Activated naive CD4-positive, alpha-beta T cell treated with anti-CD3 and anti-CD28 coated beads, Interleukin-2, amount 50 U/mL, for 16 hours (primary cell): ENCODE results near the gene SPAM1.
"Not testable (repeated sequence)": the region's sequence is repeated elsewhere in the genome, so short reads cannot be mapped to it uniquely, and the experiment has no call there.

Source experiments
- DNase-seq: peaks from one replicate; pipeline ENCODE4 v3.0.0-alpha.2; 2020

Gene SPAM1

GRCh38 chr7:123961771-123962170, 36.7 kb downstream of the SPAM1 start:
- no peak for DNase-seq

- DNase-seq = no peak
Measured at GRCh38 chr7:123966936-123967335, 41.9 kb downstream of the SPAM1 start.

- DNase-seq = no peak
Measured at GRCh38 chr7:123972045-123972444, 47.0 kb downstream of the SPAM1 start.

GRCh38 chr7:123972831-123973230, 47.8 kb downstream of the SPAM1 start:
- no peak for DNase-seq

- no peak for DNase-seq
Measured at GRCh38 chr7:123974326-123974908, 49.4 kb downstream of the SPAM1 start.

- DNase-seq = no peak
Measured at GRCh38 chr7:123975084-123975483, 50.0 kb downstream of the SPAM1 start.

- no peak for DNase-seq
Measured at GRCh38 chr7:123977081-123977480, 52.0 kb downstream of the SPAM1 start.

- DNase-seq = no peak
Measured at GRCh38 chr7:123979876-123980275, 54.8 kb downstream of the SPAM1 start.

- DNase-seq = no peak
Measured at GRCh38 chr7:123987445-123987844, 62.4 kb downstream of the SPAM1 start.

GRCh38 chr7:123992913-123993518, 68.0 kb downstream of the SPAM1 start:
- no peak for DNase-seq

- no peak for DNase-seq
Measured at GRCh38 chr7:123993996-123994395, 69.0 kb downstream of the SPAM1 start.

GRCh38 chr7:123994449-123994848, 69.4 kb downstream of the SPAM1 start:
- DNase-seq = no peak

GRCh38 chr7:123995617-123996326, 70.7 kb downstream of the SPAM1 start:
- DNase-seq = no peak

- DNase-seq = no peak
Measured at GRCh38 chr7:123996327-123996625, 71.2 kb downstream of the SPAM1 start.

GRCh38 chr7:123998921-123999320, 73.9 kb downstream of the SPAM1 start:
- DNase-seq = no peak

GRCh38 chr7:123999703-124000102, 74.7 kb downstream of the SPAM1 start:
- DNase-seq = no peak

GRCh38 chr7:124008296-124008695, 83.3 kb downstream of the SPAM1 start:
- DNase-seq = not testable (repeated sequence)

- DNase-seq = no peak
Measured at GRCh38 chr7:124009321-124009720, 84.3 kb downstream of the SPAM1 start.
